Activated CD4-positive, alpha-beta T cell treated with anti-CD3 and anti-CD28 coated beads, Interleukin-2, amount 10 ng/mL, durations not matched to agents 7 days and 5 days (primary cell): ENCODE measurements around the gene CC2D1A. TPM values are rescaled to one million over a fixed set of nuclear protein-coding genes. Genes with fewer than 3 reads are reported as not detected.

Source experiments
- CTCF ChIA-PET: fragments of 350-600 bp; sonication (Branson Sonifier 250); formaldehyde crosslinking; loops from one replicate; lab custom pipeline; 2021; ENCODE audit warnings: antibody characterized with exemption; lab: Charles Lee
- POLR2A ChIA-PET: fragments of 350-600 bp; sonication (Branson Sonifier 250); formaldehyde crosslinking; loops from one replicate; lab custom pipeline; 2021; ENCODE audit warnings: antibody characterized with exemption; lab: Charles Lee
- DNase-seq: peaks from one replicate; pipeline ENCODE4 v3.0.0-alpha.2; 2020
- H3K27ac Mint-ChIP-seq: one replicate; pipeline ENCODE4 v1.8.0; 2021; ENCODE audit warnings: mild to moderate bottlenecking, moderate library complexity, mixed read lengths
- H3K27me3 Mint-ChIP-seq: one replicate; pipeline ENCODE4 v1.8.0; 2021; ENCODE audit warnings: mixed read lengths
- H3K36me3 Mint-ChIP-seq: one replicate; pipeline ENCODE4 v1.8.0; 2021; ENCODE audit warnings: low read depth, mixed read lengths
- H3K4me1 Mint-ChIP-seq: one replicate; pipeline ENCODE4 v1.8.0; 2021; ENCODE audit warnings: mixed read lengths
- H3K4me3 Mint-ChIP-seq: one replicate; pipeline ENCODE4 v1.8.0; 2021; ENCODE audit warnings: mild to moderate bottlenecking, moderate library complexity, mixed read lengths
- H3K9me3 Mint-ChIP-seq: one replicate; pipeline ENCODE4 v1.8.0; 2021; ENCODE audit warnings: mixed read lengths
- total RNA-seq, 2 experiments: library from RNA; stranded (reverse); gene quantifications; one replicate each; pipeline ENCODE4 v1.2.3, GENCODE V29; 2021

CC2D1A gene
- total RNA-seq, 2 experiments from 2014 or later, result 36.5 to 39.3 TPM

DNA sequence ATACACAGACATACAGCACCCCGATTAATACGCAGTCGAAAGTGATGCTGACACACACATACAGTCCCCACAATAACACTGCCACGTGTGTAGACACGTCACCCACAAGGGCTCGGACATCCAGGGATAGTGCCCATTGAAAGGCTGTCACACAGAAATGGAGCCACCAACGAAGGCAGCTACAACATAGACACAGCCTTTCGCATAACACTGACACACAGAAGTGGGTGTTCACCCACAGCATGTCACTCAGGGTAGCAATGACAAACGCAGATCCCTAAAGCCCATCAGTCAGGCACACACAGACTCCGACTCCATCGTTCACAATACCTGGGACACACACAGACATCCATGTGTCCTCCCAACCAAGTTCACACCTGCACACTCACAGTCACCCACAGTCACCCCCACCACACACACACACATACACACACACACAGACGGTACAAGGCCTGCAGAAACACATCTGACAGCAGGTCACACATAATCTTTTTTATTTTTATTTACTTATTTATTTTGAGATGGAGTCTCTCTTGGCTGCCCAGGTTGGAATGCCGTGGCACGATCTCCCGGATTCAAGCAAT lies 39.4 kb upstream of the CC2D1A start:
- POLR2A ChIA-PET, result no interaction called here
- Mint-ChIP-seq H3K4me1 (peaks cover 27% of the 10 kb centered on the region), H3K27me3 (peaks cover 32% of the 10 kb centered on the region), H3K4me3 (peak overlapping the region; percentile 20), H3K36me3 (no peaks in the 10 kb centered on the region), H3K27ac (no peak overlapping the region), H3K9me3 (no peaks in the 10 kb centered on the region)
- CTCF ChIA-PET, result interaction anchor here (2.0 kb wide), 1 partner anchor 270 kb away, joined by 7 read pairs; the partner anchor contains the start of gene ASF1B
- no peak for DNase-seq

DNA sequence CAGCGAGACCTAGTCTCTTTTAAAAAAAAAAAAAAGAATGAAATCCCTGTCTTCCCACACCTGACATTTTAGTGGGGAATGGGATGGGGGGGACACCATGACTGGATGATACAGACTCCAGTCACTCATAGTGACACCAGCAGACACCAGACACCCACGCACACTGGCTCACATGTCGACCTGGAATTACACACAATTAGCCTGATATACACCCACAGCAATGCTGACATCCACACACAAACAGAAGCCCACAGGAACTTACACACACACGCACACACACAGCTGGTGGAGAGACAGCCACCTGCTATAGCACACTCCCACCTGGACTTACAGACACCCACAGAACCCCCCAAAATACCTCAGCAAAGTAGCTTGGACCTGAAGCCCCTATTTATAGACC lies 37.3 kb upstream of the CC2D1A start:
- peaks cover 26% of the 10 kb centered on the region for H3K27me3 Mint-ChIP-seq
- H3K4me1 Mint-ChIP-seq, result peaks cover 21% of the 10 kb centered on the region
- DNase-seq, result no peak
- H3K9me3 Mint-ChIP-seq, result no peaks in the 10 kb centered on the region
- no peak overlapping the region for H3K27ac Mint-ChIP-seq
- no peak overlapping the region for H3K4me3 Mint-ChIP-seq
- H3K36me3 Mint-ChIP-seq, result no peaks in the 10 kb centered on the region
- ChIA-PET POLR2A (no interaction called here), CTCF (interaction anchor here (0.7 to 2.0 kb wide), 4 partner anchors 10 to 268 kb away, joined by 3 to 7 read pairs (median 4); partner anchors contain the start of gene ASF1B)

DNA sequence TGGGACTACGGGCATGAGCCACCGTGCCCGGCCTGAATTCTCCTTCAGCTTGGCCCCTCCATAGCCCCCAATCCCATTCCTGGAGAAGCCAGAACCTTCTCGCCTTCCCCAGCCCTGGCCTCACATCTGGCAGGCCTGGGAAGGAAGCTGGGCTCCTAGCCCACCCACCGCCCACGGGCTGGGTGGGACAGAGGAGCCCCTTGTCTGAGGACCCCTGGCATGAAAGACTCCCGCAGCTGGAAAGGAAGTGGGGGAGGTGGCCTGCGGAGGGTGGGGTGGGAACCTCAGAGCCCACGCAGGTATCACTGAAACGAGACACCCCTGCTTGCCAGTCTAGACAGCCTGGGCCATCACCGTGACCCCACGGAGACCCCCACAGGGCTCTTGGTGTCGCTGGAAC lies 36.7 kb upstream of the CC2D1A start:
- ChIA-PET POLR2A (no interaction called here), CTCF (interaction anchor here (0.6 to 1.3 kb wide), 3 partner anchors 10 to 203 kb away, joined by 3 to 6 read pairs (median 4); partner anchors contain the start of gene MISP3)
- Mint-ChIP-seq H3K9me3 (no peaks in the 10 kb centered on the region), H3K4me1 (peaks cover 16% of the 10 kb centered on the region), H3K4me3 (no peak overlapping the region), H3K27ac (no peak overlapping the region), H3K27me3 (peaks cover 22% of the 10 kb centered on the region), H3K36me3 (no peaks in the 10 kb centered on the region)
- DNase-seq, result no peak

DNA sequence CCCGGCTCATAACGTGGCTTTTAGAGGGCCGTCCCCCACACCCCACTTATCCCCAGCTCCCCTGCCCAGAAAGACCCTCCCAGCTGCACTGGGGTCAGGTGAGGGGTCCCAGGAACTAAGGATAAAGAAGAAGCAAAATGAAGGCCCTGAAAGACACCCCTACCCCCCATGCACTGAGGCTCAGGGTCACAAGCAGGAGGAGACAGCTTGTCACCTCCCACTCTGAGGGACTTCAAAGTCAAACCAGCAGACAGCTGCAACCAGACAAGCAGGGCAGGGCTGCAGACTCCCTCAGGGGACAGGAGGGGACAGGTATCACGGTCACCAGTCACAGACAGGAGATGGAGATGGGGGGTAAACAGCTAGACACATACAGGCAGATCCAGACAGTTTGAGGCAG lies 35.1 kb upstream of the CC2D1A start:
- Mint-ChIP-seq H3K4me3 (no peak overlapping the region), H3K27ac (no peak overlapping the region), H3K27me3 (peaks cover 20% of the 10 kb centered on the region), H3K36me3 (no peaks in the 10 kb centered on the region), H3K9me3 (no peaks in the 10 kb centered on the region), H3K4me1 (peaks cover 11% of the 10 kb centered on the region)
- no peak for DNase-seq
- ChIA-PET POLR2A (no interaction called here), CTCF (interaction anchor here (0.5 to 7.1 kb wide), 8 partner anchors 9 to 585 kb away, joined by 3 to 39 read pairs (median 4); partner anchors contain the start of genes ASF1B and C19orf53)

DNA sequence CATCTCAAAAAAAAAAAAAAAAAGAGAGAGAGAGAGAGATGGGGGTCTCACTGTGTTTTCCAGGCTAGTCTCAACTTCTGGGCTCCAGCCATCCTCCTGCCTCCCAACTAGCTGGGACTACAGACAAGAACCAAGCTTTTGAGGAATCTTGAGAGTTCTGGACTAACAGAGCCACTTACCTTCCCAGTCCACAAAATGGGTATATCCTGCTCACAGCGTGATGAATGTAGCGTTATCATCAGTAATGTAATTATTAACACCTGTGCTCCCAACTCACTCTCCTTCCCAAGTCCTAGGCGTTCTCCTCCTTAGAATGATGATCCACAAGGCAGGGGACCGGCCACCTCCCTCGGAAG lies 33.7 kb upstream of the CC2D1A start:
- no peaks in the 10 kb centered on the region for H3K36me3 Mint-ChIP-seq
- H3K4me1 Mint-ChIP-seq, result peaks cover 5% of the 10 kb centered on the region
- DNase-seq, result no peak
- ChIA-PET CTCF (interaction anchor here (0.6 to 7.1 kb wide), 5 partner anchors 10 to 597 kb away, joined by 3 to 39 read pairs (median 3); partner anchors contain the start of gene C19orf53), POLR2A (no interaction called here)
- no peak overlapping the region for H3K27ac Mint-ChIP-seq
- H3K9me3 Mint-ChIP-seq, result no peaks in the 10 kb centered on the region
- peaks cover 12% of the 10 kb centered on the region for H3K27me3 Mint-ChIP-seq
- peak overlapping the region; percentile 50 for H3K4me3 Mint-ChIP-seq

DNA sequence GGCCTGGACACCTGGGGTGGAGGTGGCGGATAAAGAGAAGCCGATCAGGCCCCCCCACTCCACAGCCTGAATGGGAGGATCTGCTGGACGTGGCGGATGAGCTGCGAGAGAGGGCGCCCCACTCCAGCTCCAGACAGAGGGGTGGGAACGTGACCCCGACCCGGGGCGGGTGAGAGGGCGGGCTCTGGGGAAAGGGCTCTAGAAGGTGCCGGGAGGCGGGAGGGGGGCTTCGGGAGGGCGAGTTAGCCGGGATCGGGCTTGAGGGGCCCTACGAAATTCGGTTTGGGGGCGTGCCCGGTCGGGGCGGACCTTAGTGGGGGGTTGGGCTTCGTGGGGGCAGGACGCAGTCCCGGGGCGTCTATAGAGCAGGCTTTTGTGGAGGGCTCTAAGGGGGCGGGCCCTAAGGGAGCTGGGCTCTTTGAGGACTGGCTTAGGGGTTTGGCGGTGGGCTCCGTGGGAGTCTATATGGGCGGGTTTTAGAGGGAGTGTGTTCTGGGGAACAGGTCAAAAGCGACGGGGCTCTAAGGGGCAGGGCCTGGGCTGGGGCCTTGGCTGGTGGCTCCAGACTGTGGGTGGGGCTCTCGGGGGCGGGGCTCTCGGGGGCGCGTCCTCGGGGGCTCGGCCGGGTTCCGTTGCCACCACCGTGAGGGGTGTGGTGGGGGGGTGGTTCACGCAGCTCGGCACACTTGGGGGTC lies 33.2 kb upstream of the CC2D1A start:
- ChIA-PET CTCF (interaction anchor here (0.6 to 7.1 kb wide), 5 partner anchors 11 to 243 kb away, joined by 3 to 39 read pairs (median 3); partner anchors contain the start of gene C19orf53), POLR2A (interaction anchor here (0.7 kb wide), 1 partner anchor 43 kb away, joined by 5 read pairs; no protein-coding TSS in a partner anchor)
- Mint-ChIP-seq H3K27ac (no peak overlapping the region), H3K27me3 (peaks cover 7% of the 10 kb centered on the region), H3K36me3 (no peaks in the 10 kb centered on the region), H3K9me3 (no peaks in the 10 kb centered on the region), H3K4me1 (peaks cover 5% of the 10 kb centered on the region), H3K4me3 (peak overlapping the region; percentile 50)
- DNase-seq, result peak; percentile 37

DNA sequence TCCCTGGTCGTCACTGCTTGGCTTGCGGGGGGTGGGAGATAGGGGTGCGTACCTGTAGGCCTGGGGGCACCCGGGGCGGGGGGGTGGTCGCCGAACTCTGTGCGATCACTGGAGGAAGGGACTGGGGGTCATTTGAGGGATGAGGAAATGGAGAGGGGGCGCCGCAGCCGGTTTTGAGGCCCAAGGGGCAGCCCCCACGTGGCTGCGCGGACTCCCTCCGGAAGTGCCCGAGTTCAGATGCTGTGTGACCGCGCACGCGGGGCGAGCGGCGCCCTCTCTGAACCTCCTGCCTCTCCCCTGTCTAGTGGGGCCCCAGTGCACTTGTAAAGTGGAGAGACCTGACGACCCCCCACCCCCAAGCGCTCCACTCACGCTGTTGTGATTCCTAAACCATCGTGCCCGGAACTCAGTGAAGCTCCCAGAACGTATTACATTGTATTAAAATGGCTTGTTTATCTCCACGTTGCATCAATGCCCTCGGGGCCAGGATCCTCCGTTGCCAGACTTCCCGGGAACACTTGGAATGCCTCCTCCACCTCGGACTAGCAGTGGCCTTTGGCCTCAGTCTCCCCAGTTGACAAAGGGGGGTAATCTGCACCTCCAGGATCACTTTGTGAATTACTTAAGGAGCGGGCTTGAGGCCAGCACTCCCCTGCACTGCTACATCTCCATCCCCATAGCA lies 32.0 kb upstream of the CC2D1A start:
- H3K27me3 Mint-ChIP-seq, result peaks cover 7% of the 10 kb centered on the region
- no peaks in the 10 kb centered on the region for H3K36me3 Mint-ChIP-seq
- DNase-seq, result no peak
- ChIA-PET CTCF (interaction anchor here (7.1 kb wide), 1 partner anchor 12 kb away, joined by 39 read pairs; no protein-coding TSS in a partner anchor), POLR2A (interaction anchor here (0.7 kb wide), 1 partner anchor 42 kb away, joined by 5 read pairs; no protein-coding TSS in a partner anchor)
- peaks cover 5% of the 10 kb centered on the region for H3K4me1 Mint-ChIP-seq
- no peaks in the 10 kb centered on the region for H3K9me3 Mint-ChIP-seq
- H3K27ac Mint-ChIP-seq, result no peak overlapping the region
- H3K4me3 Mint-ChIP-seq, result no peak overlapping the region

DNA sequence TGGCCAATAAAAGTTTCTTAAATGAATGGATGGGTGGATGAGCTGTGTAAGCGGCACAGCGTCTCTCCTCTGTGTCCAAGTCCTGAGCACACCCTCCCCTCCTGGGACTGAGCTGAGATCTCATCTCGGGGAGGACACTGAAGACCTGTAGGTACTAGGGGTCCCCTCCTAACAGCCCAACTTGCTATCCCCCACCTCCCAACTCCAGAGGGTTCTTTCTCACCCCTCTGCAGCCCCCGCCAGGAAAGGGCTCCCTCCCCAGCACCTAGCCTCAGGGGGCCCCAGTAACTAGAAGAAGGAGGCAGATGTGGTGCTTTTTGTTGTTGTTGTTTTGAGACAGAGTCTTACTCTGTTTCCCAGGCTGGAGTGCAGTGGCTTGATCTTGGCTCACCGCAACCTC lies 30.2 kb upstream of the CC2D1A start:
- POLR2A ChIA-PET, result interaction anchor here (0.6 kb wide), 1 partner anchor 636 kb away, joined by 6 read pairs; no protein-coding TSS in a partner anchor
- Mint-ChIP-seq H3K27ac (no peak overlapping the region), H3K4me3 (no peak overlapping the region), H3K27me3 (peaks cover 7% of the 10 kb centered on the region), H3K36me3 (no peaks in the 10 kb centered on the region), H3K4me1 (peaks cover 17% of the 10 kb centered on the region), H3K9me3 (no peaks in the 10 kb centered on the region)
- no peak for DNase-seq
- CTCF ChIA-PET, result interaction anchor here (0.6 to 8.2 kb wide), 6 partner anchors 14 to 899 kb away, joined by 3 to 67 read pairs (median 5); partner anchors contain the start of gene MISP3

DNA sequence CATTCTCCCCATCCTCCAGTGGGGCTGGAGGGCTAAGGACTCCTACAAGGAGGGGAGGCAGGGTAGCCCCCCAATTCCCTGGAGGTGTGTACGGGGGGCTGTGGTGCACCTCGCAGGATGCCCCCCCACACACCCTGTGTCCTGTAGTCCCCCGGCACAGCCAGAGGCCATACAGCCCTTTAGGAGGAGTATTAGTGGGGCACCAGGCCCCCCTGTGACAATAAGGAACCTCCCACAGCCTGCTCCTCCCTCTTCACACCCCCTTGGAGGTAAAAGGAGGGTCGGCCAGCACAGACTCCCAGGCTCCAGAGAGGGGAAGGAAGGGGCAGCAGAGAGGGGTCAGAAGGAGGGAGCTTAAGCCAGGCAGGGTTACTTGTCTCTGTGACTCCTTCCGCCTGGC lies 29.2 kb upstream of the CC2D1A start, which contains the start of gene NANOS3:
NANOS3 (plus strand) TSS at position 301 of the 400 bp plus-strand sequence. CDS start 115 bp downstream, outside the sequence.
- POLR2A ChIA-PET, result no interaction called here
- Mint-ChIP-seq H3K4me1 (peaks cover 27% of the 10 kb centered on the region), H3K9me3 (no peaks in the 10 kb centered on the region), H3K4me3 (no peak within 1 kb of the TSS), H3K27me3 (peaks cover 7% of the 10 kb centered on the region), H3K36me3 (no peaks in the 10 kb centered on the region), H3K27ac (no peak within 1 kb of the TSS)
- DNase-seq, result no peak
- CTCF ChIA-PET, result interaction anchor here (0.5 to 8.2 kb wide), 5 partner anchors 15 to 194 kb away, joined by 3 to 67 read pairs (median 5); partner anchors contain the start of gene MISP3

DNA sequence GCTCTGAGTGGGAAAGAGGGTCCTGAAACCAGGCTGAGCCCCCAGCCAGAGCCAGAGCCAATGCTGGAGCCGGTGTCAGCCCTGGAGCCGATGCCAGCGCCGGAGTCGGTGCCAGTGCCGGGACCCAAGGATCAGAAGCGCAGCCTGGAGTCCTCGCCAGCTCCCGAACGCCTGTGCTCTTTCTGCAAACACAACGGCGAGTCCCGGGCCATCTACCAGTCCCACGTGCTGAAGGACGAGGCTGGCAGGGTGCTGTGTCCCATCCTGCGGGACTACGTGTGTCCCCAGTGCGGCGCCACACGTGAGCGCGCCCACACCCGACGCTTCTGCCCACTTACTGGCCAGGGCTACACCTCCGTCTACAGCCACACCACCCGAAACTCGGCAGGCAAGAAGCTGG lies 28.7 kb upstream of the CC2D1A start:
- no peaks in the 10 kb centered on the region for H3K36me3 Mint-ChIP-seq
- H3K27ac Mint-ChIP-seq, result no peak overlapping the region

DNA sequence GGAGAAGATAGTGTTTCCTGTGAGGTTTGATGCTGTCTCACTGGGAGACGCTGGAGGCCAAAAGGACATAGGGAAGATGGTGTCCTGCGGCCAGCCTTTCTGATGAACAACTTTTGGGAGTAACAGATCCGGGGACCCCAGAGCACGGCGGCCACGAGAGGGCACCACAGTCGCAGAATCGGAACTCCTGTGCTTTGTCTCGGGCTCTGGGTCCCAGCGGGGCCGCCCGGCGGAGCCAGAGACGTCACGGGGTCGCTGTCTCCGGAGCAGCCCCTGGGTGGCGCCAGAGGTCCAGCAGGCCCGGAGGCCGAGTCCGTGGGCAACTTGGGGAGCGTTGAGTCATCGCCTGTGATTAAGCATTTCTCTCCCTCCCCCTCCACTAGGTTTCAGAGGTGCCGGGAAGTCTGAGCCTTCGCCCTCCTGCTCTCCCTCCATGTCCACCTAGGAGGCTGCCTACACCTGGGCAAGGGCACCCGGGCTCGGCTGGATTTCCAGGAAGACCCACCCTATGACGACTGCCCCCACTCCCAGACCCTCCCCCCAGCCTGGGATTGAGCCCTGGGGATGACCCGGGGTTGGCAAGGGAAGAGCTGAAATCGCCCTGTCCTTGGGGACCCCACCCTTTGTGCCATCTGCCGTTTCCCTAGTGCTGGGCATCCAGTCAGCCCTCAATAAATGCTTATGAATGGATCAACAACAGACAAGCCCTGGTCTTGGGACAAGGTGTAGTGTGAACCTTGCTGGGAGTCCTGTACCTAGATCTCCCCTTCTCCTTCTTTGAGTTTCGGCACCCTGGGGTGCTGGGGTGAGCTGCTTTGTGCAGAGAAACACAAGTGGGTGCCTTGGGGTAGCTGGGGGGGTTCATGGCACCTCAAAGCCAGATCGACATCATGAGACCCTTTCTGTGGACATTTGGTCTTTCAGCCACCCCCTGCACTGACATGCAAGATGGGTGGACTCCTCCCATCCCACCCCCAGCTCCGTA lies 25.6 kb upstream of the CC2D1A start:
- Mint-ChIP-seq H3K4me3 (peak overlapping the region; percentile 30), H3K36me3 (no peaks in the 10 kb centered on the region), H3K9me3 (no peaks in the 10 kb centered on the region), H3K27me3 (no peaks in the 10 kb centered on the region), H3K27ac (peak overlapping the region; percentile 76), H3K4me1 (peaks cover 44% of the 10 kb centered on the region)
- POLR2A ChIA-PET, result interaction anchor here (0.6 kb wide), 1 partner anchor 274 kb away, joined by 3 read pairs; no protein-coding TSS in a partner anchor
- CTCF ChIA-PET, result interaction anchor here (0.6 to 8.2 kb wide), 36 partner anchors 9 to 607 kb away, joined by 3 to 67 read pairs (median 4); partner anchors contain the start of genes ASF1B, C19orf67, IL27RA and MISP3
- peak; percentile 97 for DNase-seq

More for the DNA sequence above, 28.7 kb upstream of the CC2D1A start:
- CTCF ChIA-PET, result interaction anchor here (0.7 to 8.2 kb wide), 6 partner anchors 15 to 198 kb away, joined by 3 to 67 read pairs (median 4); partner anchors contain the start of gene MISP3
- no peak overlapping the region for H3K4me3 Mint-ChIP-seq
- H3K9me3 Mint-ChIP-seq, result no peaks in the 10 kb centered on the region
- peaks cover 7% of the 10 kb centered on the region for H3K27me3 Mint-ChIP-seq
- POLR2A ChIA-PET, result no interaction called here
- DNase-seq, result no peak
- H3K4me1 Mint-ChIP-seq, result peaks cover 31% of the 10 kb centered on the region
